Measurements from ENCODE around the gene SAMD5. TPM values are rescaled to one million over a fixed set of nuclear protein-coding genes. Genes with fewer than 3 reads are reported as not detected.

The SAMD5 gene
- total and polyA plus RNA-seq, 2 of the 8 experiments (the other 6 are each of a cell fraction or from before 2014, with no cell fraction given): 0.02 to 0.04 TPM

GRCh38 chr6:147585256-147585655 is 76.8 kb downstream of the SAMD5 start:
- CTCF ChIA-PET (ENCODE audit: partially characterized antibody): interaction anchor here (0.7 to 1.1 kb wide), 2 partner anchors 12 to 78 kb away, joined by 3 read pairs; no protein-coding TSS in a partner anchor
- H4K20me1 ChIP-seq (replicated peaks in 1 of 2; ENCODE audit: control insufficient read depth in 1 of 2, insufficient read depth in 2 of 2, low read length in 2 of 2): no peaks in the 10 kb centered on the region
- H3K23ac ChIP-seq (ENCODE audit: insufficient read length): no peak overlapping the region
- H4K5ac ChIP-seq (ENCODE audit: insufficient read length, low read depth, low read length): no peak overlapping the region
- H3K4ac ChIP-seq (replicated peaks; ENCODE audit: insufficient read length, low read depth, low read length): no peak overlapping the region
- TF ChIP-seq ZNF274 (IDR thresholded peaks at IDR 0.05; ENCODE audit: borderline replicate concordance, extremely low read depth, low read length): no peak
- TF ChIP-seq CTCF (IDR thresholded peaks at IDR 0.05; ENCODE audit: control extremely low read depth in 1 of 3, insufficient read depth in 1 of 3, low read depth in 1 of 3, low read length in 3 of 3): no peak
- no peak for TF ChIP-seq ASH2L (IDR thresholded peaks at IDR 0.05; ENCODE audit: low read length)
- no peak for TF ChIP-seq TAF1 (IDR thresholded peaks at IDR 0.05; ENCODE audit: low read depth, low read length)
- no peak overlapping the region for H3K18ac ChIP-seq (ENCODE audit: extremely low read depth, low read length)
- DNase-seq (ENCODE audit: low read depth in 1 of 2, low spot score in 2 of 2): no peak
- H3K27me3 ChIP-seq (replicated peaks in 1 of 4; ENCODE audit: control insufficient read depth in 3 of 4, extremely low read depth in 1 of 4, insufficient read depth in 3 of 4, low read length in 3 of 4): no peaks in the 10 kb centered on the region
- H3K4me2 ChIP-seq (ENCODE audit: insufficient read depth in 1 of 2, low read depth in 2 of 2, low read length in 2 of 2): no peak overlapping the region
- no peaks in the 10 kb centered on the region for H3K9me3 ChIP-seq (ENCODE audit: insufficient read depth in 2 of 2, low read depth in 1 of 2, low read length in 1 of 2)
- no peak overlapping the region for H3K27ac ChIP-seq (ENCODE audit: low read depth, low read length)
- H3K36me3 ChIP-seq (ENCODE audit: control insufficient read depth in 2 of 4, insufficient read depth in 4 of 4, low read length in 3 of 4): no peaks in the 10 kb centered on the region
- H3K79me1 ChIP-seq (ENCODE audit: low read depth, low read length): no peaks in the 10 kb centered on the region
- H3K56ac ChIP-seq (replicated peaks; ENCODE audit: insufficient read length, low read depth, low read length): no peak overlapping the region
- FAIRE-seq: no peak
- H2BK20ac ChIP-seq (ENCODE audit: low read length): no peak overlapping the region
- H2BK15ac ChIP-seq (ENCODE audit: low read length): no peak overlapping the region
- no peak overlapping the region for H2AK5ac ChIP-seq (ENCODE audit: low read depth, low read length)
- no peak overlapping the region for H2AFZ ChIP-seq (ENCODE audit: low read length)
- no peak overlapping the region for H2BK12ac ChIP-seq (ENCODE audit: low read depth, low read length)
- no peak overlapping the region for H4K8ac ChIP-seq (ENCODE audit: extremely low read depth, insufficient read depth, low read length)
- no peak overlapping the region for H3K9ac ChIP-seq (replicated peaks in 1 of 4; ENCODE audit: extremely low read depth in 1 of 4, low read depth in 3 of 4, low read length in 3 of 4)
- H2BK120ac ChIP-seq (replicated peaks; ENCODE audit: low read depth, low read length): no peak overlapping the region
- no peaks in the 10 kb centered on the region for H3K4me1 ChIP-seq (replicated peaks in 1 of 4; ENCODE audit: control insufficient read depth in 3 of 4, insufficient read depth in 4 of 4, low read length in 3 of 4)
- no peak overlapping the region for H2BK5ac ChIP-seq (ENCODE audit: low read depth, low read length)
- WGBS, 2 experiments (ENCODE audit: extremely low coverage in 1 of 2, insufficient coverage in 1 of 2, insufficient read length in 1 of 2, insufficient replicate concordance in 2 of 2, low coverage in 1 of 2, low lambda C conversion rate in 2 of 2, missing lambda C conversion rate in 1 of 2): 92% methylated on average over 3 of the region's 3 CpGs; no CpG with 5 or more reads in 1 of the 2 experiments
- no peak overlapping the region for H3K4me3 ChIP-seq (ENCODE audit: extremely low read depth in 1 of 4, insufficient read depth in 2 of 4, low read depth in 3 of 4, low read length in 4 of 4)
- POLR2A ChIA-PET (ENCODE audit: partially characterized antibody): no interaction called here
- H3K23me2 ChIP-seq (ENCODE audit: low read depth, low read length): no peaks in the 10 kb centered on the region; the same call in 1 of the 2 replicates
- no peak overlapping the region for H4K91ac ChIP-seq (replicated peaks; ENCODE audit: insufficient read length, low read length)
- H3K14ac ChIP-seq (ENCODE audit: insufficient read length): no peak overlapping the region
- no peaks in the 10 kb centered on the region for H3K79me2 ChIP-seq (ENCODE audit: control insufficient read depth in 1 of 2, insufficient read depth in 2 of 2, low read length in 2 of 2)

Measured in H1 (cell line).